Activated CD4-positive, alpha-beta T cell treated with anti-CD3 and anti-CD28 coated beads for 4 hours (primary cell): ENCODE data around the gene FGD3.

Experiments
- DNase-seq, 2 donors: peaks; one replicate each; pipeline ENCODE4 v3.0.0-alpha.2; 2020

Gene FGD3

GRCh38 chr9:92954886-92955285 lies 7.6 kb downstream of the FGD3 start:
- no peak for DNase-seq

- DNase-seq, result no peak
These were observed 13.4 kb downstream of the FGD3 start for GRCh38 chr9:92960561-92961290.

- DNase-seq, result no peak
These were observed 14.4 kb downstream of the FGD3 start for GRCh38 chr9:92961627-92962302.

- no peak for DNase-seq
These were observed 15.0 kb downstream of the FGD3 start for GRCh38 chr9:92962303-92962649.

GRCh38 chr9:92962846-92963245 lies 15.5 kb downstream of the FGD3 start:
- no peak for DNase-seq

- peak; percentile 60 to 62 for DNase-seq
These were observed 16.7 kb downstream of the FGD3 start for GRCh38 chr9:92963831-92964606.

- no peak for DNase-seq
These were observed 17.3 kb downstream of the FGD3 start for GRCh38 chr9:92964607-92965060.

- DNase-seq, result no peak
These were observed 17.9 kb downstream of the FGD3 start for GRCh38 chr9:92965061-92965758.

- DNase-seq, result no peak
These were observed 18.6 kb downstream of the FGD3 start for GRCh38 chr9:92965759-92966517.

- DNase-seq, result no peak
These were observed 19.1 kb downstream of the FGD3 start for GRCh38 chr9:92966518-92966800.

GRCh38 chr9:92968081-92968480 lies 20.8 kb downstream of the FGD3 start:
- no peak for DNase-seq

GRCh38 chr9:92969516-92970466 lies 22.5 kb downstream of the FGD3 start:
- no peak for DNase-seq

GRCh38 chr9:92970467-92970923 lies 23.2 kb downstream of the FGD3 start:
- DNase-seq, result no peak

GRCh38 chr9:92971121-92971520 lies 23.8 kb downstream of the FGD3 start:
- no peak for DNase-seq

GRCh38 chr9:92971776-92972175 lies 24.5 kb downstream of the FGD3 start:
- DNase-seq, result no peak

- no peak for DNase-seq
These were observed 26.4 kb downstream of the FGD3 start for GRCh38 chr9:92973700-92974099.

GRCh38 chr9:92974161-92974661 lies 26.9 kb downstream of the FGD3 start:
- DNase-seq, result no peak

GRCh38 chr9:92974761-92975755 lies 27.7 kb downstream of the FGD3 start:
- DNase-seq, result no peak

- DNase-seq, result no peak
These were observed 29.1 kb downstream of the FGD3 start for GRCh38 chr9:92976431-92976830.

GRCh38 chr9:92977279-92977678 lies 30.0 kb downstream of the FGD3 start:
- DNase-seq, result no peak
